Posterior vena cava (tissue), 2 donors: ENCODE measurements around the gene PXT1. TPM values are rescaled to one million over a fixed set of nuclear protein-coding genes. Genes with fewer than 3 reads are reported as not detected.
"Not testable (repeated sequence)": the region's sequence is repeated elsewhere in the genome, so short reads cannot be mapped to it uniquely, and the experiment has no call there.

ENCODE experiments used
- DNase-seq: peaks from one replicate; pipeline ENCODE4 v3.0.0-alpha.2; 2020; ENCODE audit warnings: low spot score
- intact Hi-C, 2 donors: fragments of 100-400 bp; cut with DNase I; formaldehyde crosslinking; loops; one replicate each; pipeline versions ENCODE4 v1.14.1 to v1.14.2; 2022 to 2023
- long read RNA-seq, 2 donors: library from polyadenylated mRNA; unstranded; transcript quantifications; one replicate each; pipeline ENCODE4 v2.0.0, GENCODE V29; 2020 to 2021
- total RNA-seq, 2 donors: library from RNA; stranded (reverse); fragmentation: NEBNext Ultra II Directional; extraction: Animal tissue kit (Norgen Biotek cat#: 25700); gene quantifications; one replicate each; pipeline ENCODE4 v1.2.1, GENCODE V29; 2021
- donor health status: DM: yes; HTN: yes; CAD: no.
- donor health status: DM: yes; HTN: yes; CAD: no.

Gene PXT1, protein sequence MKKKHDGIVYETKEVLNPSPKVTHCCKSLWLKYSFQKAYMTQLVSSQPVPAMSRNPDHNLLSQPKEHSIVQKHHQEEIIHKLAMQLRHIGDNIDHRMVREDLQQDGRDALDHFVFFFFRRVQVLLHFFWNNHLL
- total RNA-seq: not detected
- long read RNA-seq, donor 1: 0 reads
- long read RNA-seq, donor 2: 0 reads

DNA sequence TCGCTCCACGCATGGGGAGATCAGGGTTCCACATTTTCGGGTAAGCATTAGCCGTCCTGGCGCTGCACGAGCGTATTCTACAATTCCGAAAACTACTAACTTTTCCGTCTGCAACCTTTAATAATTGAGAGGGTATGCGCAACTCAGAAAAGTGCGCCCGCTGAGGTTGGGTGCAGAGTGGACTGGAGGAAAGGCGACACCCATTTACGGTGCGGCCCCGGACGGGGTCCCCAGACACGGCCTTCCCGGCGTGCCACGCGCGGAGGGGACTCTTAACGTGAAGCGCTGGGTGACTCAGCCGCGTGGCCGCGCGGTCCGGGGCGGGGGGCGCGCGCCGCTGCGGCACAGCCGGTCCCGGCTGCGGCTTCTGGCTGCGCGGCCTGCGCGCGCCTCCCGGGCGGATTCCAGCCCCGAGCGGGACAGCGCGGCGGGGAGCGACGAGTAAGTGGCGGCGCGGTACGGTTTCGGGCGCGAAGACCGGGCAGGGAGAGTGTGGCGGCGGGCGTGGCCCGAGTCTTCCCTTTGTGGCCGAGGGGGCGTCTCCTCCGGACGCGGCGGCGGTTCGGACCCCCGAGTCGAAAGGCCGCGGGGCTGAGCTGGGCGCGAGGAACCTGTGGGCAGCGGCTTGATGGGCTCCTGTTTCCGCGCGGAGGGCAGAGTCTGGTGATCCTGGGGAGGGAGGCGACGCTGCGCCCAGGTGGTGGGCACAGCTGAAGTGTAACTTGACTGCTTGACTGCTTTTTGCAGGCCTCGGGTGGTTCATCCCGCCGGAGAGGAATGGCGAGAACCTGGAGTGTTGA is at the start of gene PXT1, which contains the start of gene KCTD20:
TSS of gene PXT1 (minus strand) at position 184 of the 800 bp plus-strand sequence. CDS start 16,772 bp downstream, outside the sequence.
TSS of gene KCTD20 (plus strand) at position 330 of the 800 bp plus-strand sequence. CDS start 27,098 bp downstream, outside the sequence.
- intact Hi-C loops: no loop called here

DNA sequence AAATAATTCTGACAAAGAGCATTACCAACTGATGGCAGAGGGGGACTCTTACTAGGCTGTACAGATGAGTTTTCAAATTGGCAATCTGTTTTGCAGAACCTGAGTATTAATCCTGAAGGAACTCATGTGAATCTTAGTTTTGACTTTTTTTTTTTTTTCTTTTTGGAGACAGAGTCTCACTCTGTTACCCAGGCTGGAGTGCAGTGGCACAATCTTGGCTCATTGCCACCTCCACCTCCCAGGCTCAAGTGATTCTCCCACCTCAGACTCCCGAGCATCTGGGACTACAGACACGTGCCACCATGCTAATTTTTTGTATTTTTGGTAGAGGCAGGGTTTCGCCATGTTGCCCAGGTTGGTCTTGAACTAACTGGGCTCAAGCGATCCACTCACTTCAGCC is 49.4 kb upstream of the PXT1 start:
- intact Hi-C loops: no loop called here
- no peak for DNase-seq

More for the DNA sequence above, at the start of gene PXT1, which contains the start of gene KCTD20:
- DNase-seq: peak; percentile 96

DNA sequence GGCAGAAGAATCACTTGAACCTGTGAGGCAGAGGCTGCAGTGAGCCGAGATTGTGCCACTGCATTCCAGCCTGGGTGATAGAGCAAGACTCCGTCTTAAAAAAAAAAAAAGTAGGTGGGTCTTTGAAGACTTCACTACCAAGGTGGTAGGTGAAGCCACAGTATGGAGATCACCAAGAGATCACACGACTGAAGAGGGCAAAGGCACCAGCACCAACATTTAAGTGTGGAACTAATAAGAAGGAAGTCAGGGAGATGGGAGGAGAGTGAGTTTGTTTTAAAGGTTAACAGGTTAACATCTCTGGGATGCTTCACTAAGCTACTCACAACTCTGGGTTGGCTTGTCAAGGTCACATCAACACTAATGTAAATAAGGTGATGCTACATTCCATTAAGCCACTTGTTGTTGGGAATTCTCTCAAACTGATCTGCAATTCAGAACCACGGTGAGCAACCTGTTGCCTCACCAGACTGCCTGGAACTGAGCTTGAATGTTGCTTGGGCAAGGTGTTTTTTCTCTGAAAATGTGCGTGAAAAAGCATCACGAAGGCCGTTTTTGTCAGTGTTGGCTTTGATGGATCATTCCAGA is 48.8 kb upstream of the PXT1 start:
- DNase-seq: no peak
- intact Hi-C loops: no loop called here

DNA sequence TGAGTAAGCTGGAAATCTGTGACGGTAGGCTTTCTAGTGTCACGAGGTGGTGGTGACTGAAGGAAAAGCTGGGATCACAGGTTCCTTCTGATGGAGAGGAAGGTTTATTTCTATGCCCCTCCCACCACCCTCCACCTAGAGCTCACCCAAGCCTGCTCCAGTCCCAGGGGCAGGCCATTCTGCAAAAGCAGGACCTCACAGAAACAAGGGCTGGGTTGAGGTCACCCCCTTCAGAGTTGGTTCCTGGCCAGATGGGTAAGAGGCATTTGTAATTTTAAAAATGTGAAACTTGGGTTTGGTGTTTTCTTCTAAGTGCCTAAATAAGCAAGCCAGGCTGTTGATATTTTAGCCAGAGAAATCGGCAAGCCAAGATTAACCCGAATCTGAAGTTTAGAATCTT is 46.8 kb upstream of the PXT1 start:
- intact Hi-C loops: no loop called here
- no peak for DNase-seq

DNA sequence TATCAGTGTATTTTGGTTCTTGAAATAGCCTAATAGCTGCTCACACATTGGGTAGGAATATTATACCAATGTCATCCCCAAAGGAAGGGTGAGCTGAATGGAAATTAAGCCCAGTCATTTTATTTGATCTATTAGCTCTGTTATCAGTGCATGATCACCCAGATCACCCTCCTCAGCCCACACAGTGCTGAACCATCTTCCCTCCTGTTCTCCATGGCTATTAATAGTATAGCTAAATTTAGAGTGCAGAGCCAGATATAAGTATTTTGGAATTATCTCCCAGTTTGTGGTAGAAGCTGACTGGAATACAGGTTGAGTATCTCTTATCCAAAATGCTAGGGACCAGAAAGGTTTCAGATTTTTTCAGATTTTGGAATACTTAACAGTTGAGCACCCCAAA is 45.6 kb upstream of the PXT1 start:
- intact Hi-C loops: no loop called here
- DNase-seq: no peak

DNA sequence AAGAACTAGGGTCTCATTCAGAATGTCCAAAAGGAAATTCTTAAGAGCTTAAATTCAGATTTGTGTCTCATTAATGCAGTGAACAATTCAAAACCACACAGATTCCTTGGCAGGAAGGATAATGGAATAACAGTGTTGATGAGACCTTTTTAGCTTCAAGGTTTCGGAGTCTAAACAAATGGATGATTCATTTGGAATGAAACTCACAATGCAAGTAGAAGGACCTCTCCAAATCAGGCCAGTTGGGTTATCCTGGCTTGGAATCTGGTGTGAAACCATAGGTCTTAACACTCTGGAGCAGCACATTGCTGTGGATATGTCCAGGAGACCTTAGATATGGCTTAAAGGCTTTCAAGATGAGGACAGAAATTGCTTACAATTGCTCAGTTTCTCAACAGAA is 45.0 kb upstream of the PXT1 start:
- intact Hi-C loops: no loop called here
- DNase-seq: no peak

DNA sequence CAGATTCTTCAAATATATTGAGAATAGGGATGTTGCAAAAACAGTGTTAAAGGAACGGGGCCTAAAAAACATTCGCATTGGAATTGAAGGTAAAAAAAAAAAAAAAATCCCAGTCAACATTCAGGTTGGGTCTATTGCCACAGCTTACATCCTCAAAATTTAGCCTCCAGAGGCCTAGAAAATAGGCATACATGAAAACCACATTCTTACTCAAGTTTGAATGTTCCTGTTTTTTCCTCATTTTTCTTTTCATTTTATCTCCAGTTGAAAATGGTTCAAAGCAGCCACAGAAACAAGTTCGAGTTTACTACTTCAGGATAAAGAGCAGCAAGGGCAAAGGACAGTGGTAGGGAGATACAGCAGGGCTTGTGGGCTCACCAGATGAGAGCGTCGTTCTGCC is 42.1 kb upstream of the PXT1 start:
- intact Hi-C loops: no loop called here
- DNase-seq: no peak

DNA sequence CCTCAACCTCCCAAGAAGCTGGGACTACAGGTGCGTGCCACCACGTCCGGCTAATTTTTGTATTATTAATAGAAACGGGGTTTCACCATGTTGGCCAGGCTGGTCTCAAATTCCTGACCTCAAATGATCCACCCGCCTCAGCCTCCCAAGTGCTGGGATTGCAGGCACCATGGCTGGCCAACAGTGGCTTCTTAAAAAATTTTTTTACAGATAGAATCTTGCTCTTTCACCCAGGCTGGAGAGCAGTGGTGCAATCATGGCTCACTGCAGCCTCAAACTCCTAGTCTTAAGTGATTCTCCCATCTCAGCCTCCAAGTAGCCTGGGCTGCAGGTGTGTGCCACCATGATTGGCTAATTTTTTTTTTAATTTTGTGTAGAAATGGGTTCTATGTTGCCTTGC is 40.7 kb upstream of the PXT1 start:
- intact Hi-C loops, DNase-seq: not testable (repeated sequence)

DNA sequence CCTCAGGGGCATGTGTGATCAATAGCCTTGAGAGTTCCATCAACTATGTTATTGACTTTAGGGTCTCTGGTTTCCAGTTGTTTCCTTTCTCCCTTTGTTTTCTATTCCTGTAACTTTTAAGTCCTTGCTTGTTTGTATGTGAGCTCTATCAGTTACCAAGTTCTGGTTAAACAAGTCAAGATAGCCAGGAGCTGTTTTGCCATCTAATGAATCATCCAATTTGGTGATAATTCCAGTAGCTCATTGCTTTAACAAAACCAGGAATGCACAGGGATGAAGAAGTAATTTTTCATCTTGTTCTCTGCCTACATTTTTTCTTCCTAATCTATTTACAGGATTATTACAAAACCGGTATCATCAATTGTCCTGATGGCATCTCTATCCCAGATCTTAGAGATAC is 36.6 kb upstream of the PXT1 start:
- intact Hi-C loops: no loop called here
- no peak for DNase-seq

DNA sequence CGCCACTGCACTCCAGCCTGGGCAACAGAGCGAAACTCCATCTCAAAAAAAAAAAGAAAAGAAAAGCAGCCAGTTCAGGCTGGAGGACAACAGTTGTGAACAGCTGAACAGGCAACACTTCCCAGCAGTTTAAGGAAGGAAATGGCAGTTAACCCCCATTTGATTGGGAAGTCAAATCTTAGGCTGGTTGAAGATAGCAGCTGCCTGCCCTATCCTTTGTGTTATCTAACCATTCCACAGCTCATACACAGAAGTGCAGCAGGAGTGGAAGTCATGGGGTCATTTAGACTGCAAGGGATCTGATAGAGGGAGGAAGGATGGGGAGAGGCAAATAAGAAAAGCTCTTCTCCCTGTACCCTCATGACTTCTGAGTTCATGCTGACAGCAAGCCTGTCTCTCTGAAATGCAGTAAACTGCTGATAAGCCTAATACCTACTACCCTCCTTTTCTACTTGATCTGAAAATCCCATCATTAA is 35.4 kb upstream of the PXT1 start:
- intact Hi-C loops: no loop called here
- DNase-seq: no peak

DNA sequence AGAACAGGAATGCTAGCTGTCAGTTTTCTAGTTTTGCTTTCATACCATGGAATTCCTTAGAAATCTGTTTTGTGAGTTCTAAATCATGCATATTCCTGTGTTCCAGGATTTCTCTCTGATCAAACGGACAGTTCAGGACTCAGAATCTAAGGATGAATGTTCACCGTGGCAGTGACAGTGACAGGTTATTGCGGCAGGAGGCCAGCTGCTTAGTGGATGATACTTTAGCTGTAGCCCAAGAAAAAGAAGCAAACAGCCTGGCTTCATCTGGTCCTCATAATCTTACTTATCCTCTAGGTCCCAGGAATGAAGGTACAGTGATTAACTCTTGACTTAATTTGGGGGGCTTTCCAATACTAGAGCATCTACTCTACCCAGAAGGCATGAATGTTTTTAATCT is 27.3 kb upstream of the PXT1 start:
- no peak for DNase-seq
- intact Hi-C loops: no loop called here

DNA sequence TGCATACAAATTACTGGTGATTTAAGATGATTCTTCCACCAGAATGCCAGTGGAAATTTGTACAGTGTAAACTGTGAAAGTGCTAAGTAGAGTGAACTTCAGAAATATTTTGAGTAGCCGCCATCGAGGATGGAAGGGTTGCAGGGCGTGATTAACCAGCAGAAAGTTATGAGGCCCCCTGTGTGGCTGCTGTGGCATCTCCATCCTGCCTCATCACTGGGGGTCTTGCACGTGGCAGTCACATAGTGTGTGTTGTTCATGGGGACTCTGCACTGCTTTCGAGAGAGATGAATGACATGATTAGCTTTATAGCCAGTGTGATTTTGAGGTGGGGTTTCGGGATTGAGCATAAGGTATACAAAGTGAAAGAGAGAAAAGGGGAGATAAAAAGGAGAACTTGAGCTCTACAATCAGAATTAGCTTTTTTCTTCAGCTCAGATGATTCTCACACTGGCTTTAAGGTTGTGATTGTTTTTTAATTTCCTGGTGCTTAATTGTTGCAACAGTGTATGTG is 26.6 kb upstream of the PXT1 start:
- intact Hi-C loops: no loop called here
- no peak for DNase-seq

DNA sequence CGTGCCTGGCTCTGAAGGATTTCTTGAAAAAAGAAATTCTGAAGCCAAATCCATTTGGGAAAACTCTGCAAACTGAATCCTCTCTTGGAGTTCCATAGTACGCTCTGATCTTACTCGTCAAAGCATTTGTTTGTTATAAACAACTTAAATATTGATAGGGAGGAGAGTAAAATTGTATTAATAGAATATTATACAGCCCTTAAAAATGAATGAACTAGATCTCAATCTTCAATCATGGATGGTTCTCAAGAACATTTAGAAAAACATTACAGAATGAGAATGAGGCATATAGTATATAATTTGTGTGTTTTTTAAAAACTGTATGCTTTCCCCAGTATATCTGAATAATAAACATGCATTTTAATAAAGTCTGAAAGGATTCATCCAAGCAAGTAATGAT is 25.0 kb upstream of the PXT1 start:
- no peak for DNase-seq
- intact Hi-C loops: no loop called here

DNA sequence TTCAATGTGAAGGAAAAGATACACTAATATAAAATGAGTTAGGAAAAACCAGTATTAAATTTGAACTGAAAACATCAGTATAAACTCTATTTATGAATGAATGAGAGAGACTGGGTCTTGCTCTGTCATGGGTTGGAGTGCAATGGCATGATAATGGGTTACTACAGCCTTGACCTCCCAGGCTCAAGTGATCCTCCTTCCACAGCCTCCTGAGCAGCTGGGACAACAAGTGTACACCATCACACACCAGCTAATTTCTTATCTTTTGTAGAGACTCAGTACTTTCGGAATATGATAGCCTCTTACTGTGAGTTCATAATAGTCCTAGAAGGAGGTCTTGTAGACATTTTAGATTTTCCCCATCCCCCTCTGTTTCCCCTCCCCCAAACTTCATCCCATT is 21.6 kb upstream of the PXT1 start:
- no peak for DNase-seq
- intact Hi-C loops: no loop called here

DNA sequence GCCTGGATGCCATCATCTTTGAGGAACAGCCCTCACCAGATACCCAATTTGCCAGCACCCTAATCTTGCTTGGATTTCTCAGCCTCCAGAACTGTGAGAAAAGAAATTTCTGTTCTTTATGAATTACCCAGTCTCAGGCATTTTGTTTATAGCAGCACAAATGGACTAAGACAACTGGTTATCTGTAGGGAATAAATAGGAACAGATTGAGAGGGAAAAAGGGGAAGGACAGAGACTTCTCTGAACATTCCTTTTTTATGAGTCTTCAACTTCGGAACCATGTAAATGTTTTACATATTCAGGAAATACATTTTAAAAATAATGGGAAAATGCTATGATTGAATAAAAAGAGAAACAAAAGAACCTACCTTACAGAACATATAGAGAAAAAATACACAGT is 21.0 kb upstream of the PXT1 start:
- no peak for DNase-seq
- intact Hi-C loops: no loop called here

DNA sequence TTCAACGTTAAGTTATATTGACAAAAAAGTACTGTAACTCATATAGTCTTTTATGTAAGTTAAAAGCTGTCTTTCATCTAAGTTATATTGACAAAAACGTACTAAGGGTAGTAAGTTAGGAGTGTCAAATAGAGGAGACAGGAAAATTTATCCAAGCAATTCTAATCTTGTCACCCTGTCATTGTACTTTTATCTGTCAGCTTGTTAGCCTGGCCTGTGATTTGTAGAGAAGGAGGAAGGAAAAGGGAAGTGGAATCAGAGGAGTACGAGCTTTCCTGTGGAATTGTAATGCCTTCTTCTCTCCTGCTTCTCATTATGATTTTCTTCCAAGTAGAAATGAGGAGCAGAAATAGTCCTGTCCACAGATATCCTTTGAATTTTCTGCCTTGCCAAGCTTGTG is 19.0 kb upstream of the PXT1 start:
- no peak for DNase-seq
- intact Hi-C loops: no loop called here

DNA sequence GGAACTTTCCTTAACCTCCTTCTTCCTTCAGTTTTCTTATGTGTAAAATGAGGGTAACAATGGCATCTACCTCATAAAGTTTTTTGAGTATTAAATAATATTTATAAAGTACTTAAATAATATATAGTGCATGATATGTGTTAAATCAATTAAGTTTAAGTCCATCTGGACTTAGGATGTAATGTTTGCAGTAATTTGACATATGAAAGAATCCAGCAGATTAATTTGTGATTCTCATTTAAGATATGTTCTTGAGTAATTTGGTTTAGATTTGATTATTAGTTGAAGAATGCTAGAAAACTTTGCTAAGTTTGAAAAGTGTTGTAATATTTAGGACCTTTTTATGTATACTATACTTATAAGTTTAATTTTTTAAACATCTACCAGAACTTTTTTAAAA is 18.3 kb upstream of the PXT1 start:
- DNase-seq: no peak

DNA sequence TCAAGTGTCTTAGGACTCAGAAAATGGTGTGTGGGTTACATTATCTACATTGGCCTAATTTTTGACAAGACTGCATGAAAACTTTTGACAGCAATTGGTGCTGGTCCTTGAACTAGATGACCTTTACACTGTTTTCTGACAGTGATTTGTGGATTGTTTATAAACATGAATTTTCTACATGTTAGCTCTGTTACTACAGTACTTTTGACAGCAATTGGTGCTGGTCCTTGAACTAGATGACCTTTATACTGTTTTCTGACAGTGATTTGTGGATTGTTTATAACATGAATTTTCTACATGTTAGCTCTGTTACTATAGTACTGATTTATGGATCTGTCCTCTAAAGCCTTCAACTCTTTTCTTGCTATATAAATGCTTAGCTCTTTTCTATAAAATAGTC is 16.8 kb upstream of the PXT1 start:
- intact Hi-C loops: no loop called here
- DNase-seq: no peak

More for the DNA sequence above, 18.3 kb upstream of the PXT1 start:
- intact Hi-C loops: no loop called here

DNA sequence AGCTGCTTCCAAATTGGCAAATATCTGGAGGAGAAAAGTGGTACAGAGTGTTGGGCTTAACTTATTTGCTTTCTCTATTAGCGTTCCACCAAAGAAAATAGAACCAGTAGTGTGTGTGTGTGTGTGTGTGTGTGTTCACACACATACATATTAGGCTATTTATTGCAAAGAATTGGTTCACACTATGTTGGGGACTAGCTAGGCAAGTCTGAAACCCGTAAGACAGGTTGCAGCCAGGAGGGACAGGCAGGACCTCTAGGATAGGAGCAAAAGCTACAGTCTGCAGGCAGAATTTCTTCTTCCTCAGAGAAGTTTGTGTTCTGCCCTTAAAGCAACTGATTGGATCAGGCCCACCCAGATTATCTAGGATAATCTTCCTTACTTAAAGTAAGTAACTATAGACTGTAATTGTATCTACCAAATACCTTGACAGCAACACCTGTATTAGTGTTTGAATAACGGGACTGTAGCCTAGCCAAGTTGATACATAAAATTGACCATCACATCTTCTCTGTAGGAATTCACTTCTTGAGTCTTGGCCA is 12.9 kb upstream of the PXT1 start:
- no peak for DNase-seq
- intact Hi-C loops: no loop called here

DNA sequence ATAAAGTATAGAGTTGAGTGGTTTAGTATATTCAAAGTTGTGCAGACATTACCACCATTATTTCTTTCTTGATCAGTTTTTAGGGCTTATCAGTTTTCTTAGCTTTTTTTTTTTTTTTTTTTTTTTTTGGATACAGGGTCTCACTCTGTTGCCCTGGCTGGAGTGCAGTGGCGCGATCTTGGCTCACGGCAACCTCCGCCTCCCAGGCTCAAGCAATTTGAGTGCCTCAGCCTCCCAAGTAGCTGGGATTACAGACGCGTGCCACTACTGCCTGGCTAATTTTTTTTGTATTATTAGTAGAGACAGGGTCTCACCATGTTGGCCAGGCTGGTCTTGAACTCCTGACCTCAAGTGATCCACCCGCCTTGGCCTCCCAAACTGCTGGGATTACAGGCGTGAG is 10.2 kb upstream of the PXT1 start:
- intact Hi-C loops, DNase-seq: not testable (repeated sequence)
